HCT116 (cell line): Measurements from ENCODE around the gene PCLO. TPM values are rescaled to one million over a fixed set of nuclear protein-coding genes. Genes with fewer than 3 reads are reported as not detected.

Experiments
- ATAC-seq: fragments of 200-7000 bp; cut with Tn5 transposase; 2 replicates; pipeline ENCODE4 v1.9.1; 2020; ENCODE audit warnings: mild to moderate bottlenecking, moderate library complexity
- BruUV-seq: library from RNA; stranded (reverse); fragments of 400-500 nt; replicated peaks from 2 replicates; lab custom pipeline; 2021; lab: Mats Ljungman, UMichigan
- CTCF ChIA-PET: fragments of 300-600 bp; sonication (Branson Sonifier 250); formaldehyde crosslinking; loops from one replicate; lab custom pipeline; 2021; ENCODE audit warnings: antibody characterized with exemption; lab: Charles Lee
- POLR2A ChIA-PET: fragments of 300-600, 350-600 bp; sonication (Branson Sonifier 250); formaldehyde crosslinking; loops from one replicate; lab custom pipeline; 2021; ENCODE audit warnings: antibody characterized with exemption; lab: Charles Lee
- RAD21 ChIA-PET, 2 experiments: fragments of 300-600 bp; sonication (Branson Sonifier 250); formaldehyde crosslinking; loops; one replicate each; lab custom pipeline; 2023; ENCODE audit warnings: low total read pairs in 2 of 2; ENCODE audit not compliant: uncharacterized antibody in 2 of 2, unreplicated experiment in 2 of 2, low non-redundant PET in 1 of 2; lab: Charles Lee
- DNase-seq: peaks from one replicate; pipeline ENCODE4 v3.0.0-alpha.2; 2010; ENCODE audit warnings: low read depth, low spot score
- H2AFZ ChIP-seq: fragments of 200-600 bp; shearing (Covaris generic), sonication (generic); 2 replicates; pipeline ENCODE4 v1.6.1; 2017; ENCODE audit warnings: low read depth, mixed run types, mixed read lengths, antibody characterized with exemption, low read length; ENCODE audit not compliant: poor library complexity, severe bottlenecking
- H3K27ac ChIP-seq: 2 replicates; pipeline ENCODE4 v1.5.1; 2012; ENCODE audit warnings: low read depth, low read length
- H3K27me3 ChIP-seq: fragments of 200-600 bp; sonication (generic); 2 replicates; pipeline ENCODE4 v1.6.1; 2016; ENCODE audit warnings: mixed run types, low read length, mixed read lengths; ENCODE audit not compliant: insufficient read depth
- H3K36me3 ChIP-seq, 2 experiments: fragments of 200-500 bp in 1 of 2; fragments of 200-600 bp in 1 of 2; sonication (Bioruptor generic) in 1 of 2; sonication (generic) in 1 of 2; 2 replicates each; pipeline versions ENCODE4 v1.5.1 to v1.6.1; 2014 to 2016; ENCODE audit warnings: low read length in 2 of 2, inconsistent platforms in 1 of 2, mixed read lengths in 1 of 2, mixed run types in 1 of 2; ENCODE audit not compliant: insufficient read depth in 2 of 2, control insufficient read depth in 1 of 2
- H3K4me1 ChIP-seq, 2 experiments: fragments of 200-600 bp in 1 of 2; sonication (generic) in 1 of 2; 2 replicates each; pipeline versions ENCODE4 v1.5.1 to v1.6.1; 2012 to 2017; ENCODE audit warnings: low read length in 2 of 2, inconsistent platforms in 1 of 2, mild to moderate bottlenecking in 1 of 2, mixed read lengths in 1 of 2, mixed run types in 1 of 2, moderate library complexity in 1 of 2; ENCODE audit not compliant: insufficient read depth in 2 of 2, control insufficient read depth in 1 of 2
- H3K4me2 ChIP-seq: fragments of 200-600 bp; sonication (generic); 2 replicates; pipeline ENCODE4 v1.6.1; 2017; ENCODE audit warnings: mixed run types, low read length, mixed read lengths
- H3K4me3 ChIP-seq, 2 experiments: fragments of 200-600 bp in 1 of 2; sonication (generic) in 1 of 2; replicated peaks in 1 of 2; 2 replicates each; pipeline ENCODE4 v1.5.1; 2011 to 2016; ENCODE audit warnings: low read length in 2 of 2, control low read depth in 1 of 2, low read depth in 1 of 2, mild to moderate bottlenecking in 1 of 2, mixed read lengths in 1 of 2, mixed run types in 1 of 2
- H3K79me2 ChIP-seq: fragments of 200-600 bp; sonication (generic); 2 replicates; pipeline ENCODE4 v1.6.1; 2017; ENCODE audit warnings: mild to moderate bottlenecking, mixed run types, low read length, moderate library complexity, mixed read lengths; ENCODE audit not compliant: insufficient read depth
- H3K9ac ChIP-seq: fragments of 200-600 bp; sonication (generic); 2 replicates; pipeline ENCODE4 v1.6.1; 2016; ENCODE audit warnings: low read length, mixed read lengths
- H3K9me2 ChIP-seq: fragments of 200-600 bp; sonication (generic), shearing (Covaris generic); 2 replicates; pipeline ENCODE4 v1.6.1; 2017; ENCODE audit warnings: mixed run types, mild to moderate bottlenecking, moderate library complexity; ENCODE audit not compliant: insufficient read depth
- H3K9me3 ChIP-seq, 2 experiments: fragments of 200-500 bp in 1 of 2; fragments of 200-600 bp in 1 of 2; sonication (Bioruptor generic) in 1 of 2; sonication (generic) in 1 of 2; 2 replicates each; pipeline ENCODE4 v1.6.1; 2014 to 2017; ENCODE audit warnings: low read length in 2 of 2, mixed read lengths in 2 of 2, inconsistent platforms in 1 of 2, low read depth in 1 of 2, mild to moderate bottlenecking in 1 of 2, mixed run types in 1 of 2, moderate library complexity in 1 of 2; ENCODE audit not compliant: control insufficient read depth in 1 of 2, insufficient read depth in 1 of 2
- H4K20me1 ChIP-seq: fragments of 200-600 bp; sonication (generic), shearing (Covaris generic); 2 replicates; pipeline ENCODE4 v1.6.1; 2017; ENCODE audit warnings: mixed run types, mild to moderate bottlenecking, moderate library complexity; ENCODE audit not compliant: insufficient read depth
- CBX3 ChIP-seq: IDR thresholded peaks from 2 replicates; pipeline ENCODE4 v1.6.1; 2012; ENCODE audit warnings: low read depth
- CEBPB ChIP-seq: IDR thresholded peaks from 2 replicates; pipeline ENCODE4 v1.6.1; 2012; ENCODE audit warnings: low read depth
- EZH2phosphoT487 ChIP-seq: fragments of 200-600 bp; IDR thresholded peaks from 2 replicates; pipeline ENCODE4 v1.6.1; 2018; ENCODE audit warnings: antibody characterized with exemption, borderline replicate concordance
- FOSL1 ChIP-seq: IDR thresholded peaks from 2 replicates; pipeline ENCODE4 v1.6.1; 2012; ENCODE audit warnings: low read depth
- POLR2AphosphoS5 ChIP-seq: IDR thresholded peaks from 2 replicates; pipeline ENCODE4 v1.6.1; 2011; ENCODE audit warnings: mild to moderate bottlenecking, low read depth, low read length, moderate library complexity
- SIN3A ChIP-seq: IDR thresholded peaks from 2 replicates; pipeline ENCODE4 v1.6.1; 2012; ENCODE audit warnings: low read depth
- SP1 ChIP-seq: IDR thresholded peaks from 2 replicates; pipeline ENCODE4 v1.6.1; 2012; ENCODE audit warnings: low read depth
- TCF7L2 ChIP-seq: IDR thresholded peaks from 2 replicates; pipeline ENCODE4 v1.7.0; 2011; ENCODE audit warnings: borderline replicate concordance, inconsistent platforms; ENCODE audit not compliant: insufficient read depth, insufficient read length; ENCODE audit errors: extremely low read depth
- ZFX ChIP-seq: fragments of 450-650 bp; IDR thresholded peaks from 2 replicates; pipeline ENCODE4 v1.6.1; 2017
- intact Hi-C: fragments of 100-400 bp; cut with micrococcal nuclease; formaldehyde crosslinking; loops from 2 replicates; pipeline ENCODE4 v1.10.0; 2022
- total RNA-seq: library from RNA; stranded (reverse); gene quantifications from one replicate; pipeline ENCODE4 v1.2.1, GENCODE V29; 2021; ENCODE audit not compliant: unreplicated experiment
- TF ChIP-seq, protein P1 (sequence below), 3 experiments: fragments of 200-600 bp in 1 of 3; sonication (generic) in 1 of 3; IDR thresholded peaks in 2 of 3; conservative IDR thresholded peaks in 1 of 3; 2 replicates each; pipeline ENCODE4 v1.5.1; 2012 to 2017; ENCODE audit warnings: low read depth in 2 of 3, low read length in 2 of 3, antibody characterized with exemption in 1 of 3, borderline replicate concordance in 1 of 3, control low read depth in 1 of 3, mild to moderate bottlenecking in 1 of 3, mixed read lengths in 1 of 3, mixed run types in 1 of 3, moderate library complexity in 1 of 3; ENCODE audit not compliant: insufficient read depth in 1 of 3
- TF ChIP-seq, protein P2 (sequence below): IDR thresholded peaks from 2 replicates; pipeline ENCODE4 v1.6.1; 2012
- TF ChIP-seq, protein P3 (sequence below): IDR thresholded peaks from 2 replicates; pipeline ENCODE4 v1.6.1; 2012; ENCODE audit warnings: low read depth

PCLO gene
- total RNA-seq, 1 experiment from 2014 or later = 2.4 TPM

DNA sequence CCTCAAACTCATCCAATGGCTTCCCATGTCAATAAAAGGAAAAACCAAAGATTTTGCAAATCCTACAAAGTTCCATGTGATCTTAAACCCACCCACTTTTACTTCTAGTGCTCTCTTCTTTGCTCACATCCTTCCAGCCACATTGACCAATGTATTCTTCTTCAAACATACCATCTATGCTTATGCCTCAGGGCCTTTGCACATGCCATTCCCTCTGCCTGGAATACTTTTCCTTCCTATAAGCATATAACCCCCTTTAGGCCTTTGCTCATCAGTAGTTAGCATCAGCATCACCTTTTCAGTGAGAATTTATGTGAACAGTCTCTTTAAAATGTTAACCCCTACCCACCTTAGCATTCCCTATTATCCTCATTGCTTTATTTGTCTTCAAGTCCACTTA lies 11.0 kb upstream of the PCLO start:
- Histone ChIP-seq H3K4me3 (no peak overlapping the region), H3K79me2 (no peaks in the 10 kb centered on the region), H3K36me3 (no peaks in the 10 kb centered on the region)
- CTCF ChIA-PET = no interaction called here
- intact Hi-C loops = no loop called here
- POLR2A ChIA-PET = no interaction called here
- TF ChIP-seq CEBPB (no peak), TCF7L2 (no peak)
- TF ChIP-seq, all 23 proteins: peak for 0
- no TSS peak for BruUV-seq
- Histone ChIP-seq H2AFZ (no peak overlapping the region), H3K9ac (no peak overlapping the region), H3K9me2 (no peaks in the 10 kb centered on the region), H3K27ac (no peak overlapping the region), H3K27me3 (no peaks in the 10 kb centered on the region), H3K4me1 (no peaks in the 10 kb centered on the region), H4K20me1 (no peaks in the 10 kb centered on the region), H3K4me2 (no peak overlapping the region), H3K9me3 (no peaks in the 10 kb centered on the region)
- DNase-seq = no peak
- ATAC-seq = no peak
- RAD21 ChIA-PET = no interaction called here

DNA sequence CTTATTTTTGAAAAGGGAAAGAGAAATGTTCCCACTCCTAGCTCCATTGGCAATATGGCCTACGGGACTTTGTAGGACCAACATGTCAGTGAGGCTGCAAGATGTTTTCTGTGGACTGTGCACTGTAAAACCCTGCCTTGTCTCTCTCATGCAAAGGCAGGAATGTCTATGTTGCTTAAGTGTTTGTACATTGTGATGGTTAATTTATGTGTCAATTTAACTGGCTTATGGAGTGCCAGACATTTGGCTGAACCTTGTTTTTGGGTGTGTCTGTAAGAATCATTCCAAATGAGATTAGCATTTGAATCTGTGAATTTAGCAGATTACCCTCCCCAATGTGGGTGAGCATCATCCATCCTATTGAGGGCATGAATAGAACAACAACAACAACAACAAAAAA lies 4.1 kb upstream of the PCLO start:
- Histone ChIP-seq H3K27me3 (no peaks in the 10 kb centered on the region), H3K9ac (no peak overlapping the region), H2AFZ (no peak overlapping the region), H3K4me2 (no peak overlapping the region), H4K20me1 (no peaks in the 10 kb centered on the region), H3K36me3 (no peaks in the 10 kb centered on the region), H3K4me3 (no peak overlapping the region), H3K79me2 (no peaks in the 10 kb centered on the region), H3K9me3 (no peaks in the 10 kb centered on the region), H3K4me1 (peaks cover 3 to 11% of the 10 kb centered on the region in 2 experiments; a peak in 3 of 4 replicates), H3K9me2 (no peaks in the 10 kb centered on the region), H3K27ac (no peak overlapping the region)
- POLR2A ChIA-PET = no interaction called here
- intact Hi-C loops = no loop called here
- TF ChIP-seq CBX3 (no peak), SP1 (no peak), ZFX (no peak), POLR2AphosphoS5 (no peak), SIN3A (no peak), CEBPB (no peak), FOSL1 (no peak), EZH2phosphoT487 (no peak)
- TF ChIP-seq, protein P1, sequence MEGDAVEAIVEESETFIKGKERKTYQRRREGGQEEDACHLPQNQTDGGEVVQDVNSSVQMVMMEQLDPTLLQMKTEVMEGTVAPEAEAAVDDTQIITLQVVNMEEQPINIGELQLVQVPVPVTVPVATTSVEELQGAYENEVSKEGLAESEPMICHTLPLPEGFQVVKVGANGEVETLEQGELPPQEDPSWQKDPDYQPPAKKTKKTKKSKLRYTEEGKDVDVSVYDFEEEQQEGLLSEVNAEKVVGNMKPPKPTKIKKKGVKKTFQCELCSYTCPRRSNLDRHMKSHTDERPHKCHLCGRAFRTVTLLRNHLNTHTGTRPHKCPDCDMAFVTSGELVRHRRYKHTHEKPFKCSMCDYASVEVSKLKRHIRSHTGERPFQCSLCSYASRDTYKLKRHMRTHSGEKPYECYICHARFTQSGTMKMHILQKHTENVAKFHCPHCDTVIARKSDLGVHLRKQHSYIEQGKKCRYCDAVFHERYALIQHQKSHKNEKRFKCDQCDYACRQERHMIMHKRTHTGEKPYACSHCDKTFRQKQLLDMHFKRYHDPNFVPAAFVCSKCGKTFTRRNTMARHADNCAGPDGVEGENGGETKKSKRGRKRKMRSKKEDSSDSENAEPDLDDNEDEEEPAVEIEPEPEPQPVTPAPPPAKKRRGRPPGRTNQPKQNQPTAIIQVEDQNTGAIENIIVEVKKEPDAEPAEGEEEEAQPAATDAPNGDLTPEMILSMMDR (IDR thresholded peaks at IDR 0.05 in 2 of 3, conservative IDR thresholded peaks at IDR 0.05 in 1 of 3; ENCODE audit: borderline replicate concordance in 1 of 3, insufficient read depth in 1 of 3, low read depth in 2 of 3, low read length in 2 of 3) = no peak
- TF ChIP-seq, protein P2, sequence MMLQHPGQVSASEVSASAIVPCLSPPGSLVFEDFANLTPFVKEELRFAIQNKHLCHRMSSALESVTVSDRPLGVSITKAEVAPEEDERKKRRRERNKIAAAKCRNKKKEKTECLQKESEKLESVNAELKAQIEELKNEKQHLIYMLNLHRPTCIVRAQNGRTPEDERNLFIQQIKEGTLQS = no peak
- TF ChIP-seq, protein P3, sequence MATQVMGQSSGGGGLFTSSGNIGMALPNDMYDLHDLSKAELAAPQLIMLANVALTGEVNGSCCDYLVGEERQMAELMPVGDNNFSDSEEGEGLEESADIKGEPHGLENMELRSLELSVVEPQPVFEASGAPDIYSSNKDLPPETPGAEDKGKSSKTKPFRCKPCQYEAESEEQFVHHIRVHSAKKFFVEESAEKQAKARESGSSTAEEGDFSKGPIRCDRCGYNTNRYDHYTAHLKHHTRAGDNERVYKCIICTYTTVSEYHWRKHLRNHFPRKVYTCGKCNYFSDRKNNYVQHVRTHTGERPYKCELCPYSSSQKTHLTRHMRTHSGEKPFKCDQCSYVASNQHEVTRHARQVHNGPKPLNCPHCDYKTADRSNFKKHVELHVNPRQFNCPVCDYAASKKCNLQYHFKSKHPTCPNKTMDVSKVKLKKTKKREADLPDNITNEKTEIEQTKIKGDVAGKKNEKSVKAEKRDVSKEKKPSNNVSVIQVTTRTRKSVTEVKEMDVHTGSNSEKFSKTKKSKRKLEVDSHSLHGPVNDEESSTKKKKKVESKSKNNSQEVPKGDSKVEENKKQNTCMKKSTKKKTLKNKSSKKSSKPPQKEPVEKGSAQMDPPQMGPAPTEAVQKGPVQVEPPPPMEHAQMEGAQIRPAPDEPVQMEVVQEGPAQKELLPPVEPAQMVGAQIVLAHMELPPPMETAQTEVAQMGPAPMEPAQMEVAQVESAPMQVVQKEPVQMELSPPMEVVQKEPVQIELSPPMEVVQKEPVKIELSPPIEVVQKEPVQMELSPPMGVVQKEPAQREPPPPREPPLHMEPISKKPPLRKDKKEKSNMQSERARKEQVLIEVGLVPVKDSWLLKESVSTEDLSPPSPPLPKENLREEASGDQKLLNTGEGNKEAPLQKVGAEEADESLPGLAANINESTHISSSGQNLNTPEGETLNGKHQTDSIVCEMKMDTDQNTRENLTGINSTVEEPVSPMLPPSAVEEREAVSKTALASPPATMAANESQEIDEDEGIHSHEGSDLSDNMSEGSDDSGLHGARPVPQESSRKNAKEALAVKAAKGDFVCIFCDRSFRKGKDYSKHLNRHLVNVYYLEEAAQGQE = no peak
- CTCF ChIA-PET = no interaction called here
- RAD21 ChIA-PET = no interaction called here
- no TSS peak for BruUV-seq
- ATAC-seq (no peak), DNase-seq (no peak)
